GM13977 (cell line): ENCODE data around the gene ADAMTS15.

Experiments
- DNase-seq: peaks from one replicate; pipeline ENCODE4 v3.0.0; 2012; ENCODE audit warnings: low spot score
- CTCF ChIP-seq: IDR thresholded peaks from 2 replicates; pipeline ENCODE4 v1.5.1; 2012; ENCODE audit warnings: mild to moderate bottlenecking, control low read depth; ENCODE audit not compliant: insufficient read depth; ENCODE audit errors: extremely low read depth, missing control alignments
- in situ Hi-C: fragments of 300-500 bp; cut with MboI; formaldehyde crosslinking; loops from one replicate; pipeline ENCODE4 v1.12.0; 2022; ENCODE audit warnings: low sequenced_read_pairs, low pct_unique_long_range_greater_than_20kb, mixed read lengths, inconsistent platforms; ENCODE audit not compliant: unreplicated experiment

Gene ADAMTS15

GRCh38 chr11:130422251-130422995 lies 26.0 kb upstream of the ADAMTS15 start:
- in situ Hi-C loops: loop anchor here (25.0 kb wide), 1 partner anchor 210 kb away; no protein-coding TSS in a partner anchor

GRCh38 chr11:130423541-130424142 lies 24.8 kb upstream of the ADAMTS15 start:
- no peak for DNase-seq
- in situ Hi-C loops: loop anchor here (25.0 kb wide), 1 partner anchor 211 kb away; no protein-coding TSS in a partner anchor
- no peak for TF ChIP-seq CTCF

More at GRCh38 chr11:130422251-130422995, 26.0 kb upstream of the ADAMTS15 start:
- no peak for DNase-seq
- no peak for TF ChIP-seq CTCF

GRCh38 chr11:130424613-130425140 lies 23.8 kb upstream of the ADAMTS15 start:
- in situ Hi-C loops: loop anchor here (25.0 kb wide), 1 partner anchor 212 kb away; no protein-coding TSS in a partner anchor
- no peak for TF ChIP-seq CTCF
- DNase-seq: no peak

- in situ Hi-C loops: no loop called here
- TF ChIP-seq CTCF: no peak
- DNase-seq: no peak
Measured at GRCh38 chr11:130425156-130425555, 23.3 kb upstream of the ADAMTS15 start.

GRCh38 chr11:130426223-130426836 lies 22.1 kb upstream of the ADAMTS15 start:
- DNase-seq: no peak
- in situ Hi-C loops: no loop called here
- TF ChIP-seq CTCF: no peak

- DNase-seq: no peak
- in situ Hi-C loops: no loop called here
Measured at GRCh38 chr11:130426837-130427341, 21.6 kb upstream of the ADAMTS15 start.

More at GRCh38 chr11:130426837-130427341, 21.6 kb upstream of the ADAMTS15 start:
- no peak for TF ChIP-seq CTCF
